H9 (cell line): ENCODE results near the gene MMD2. TPM values are rescaled to one million over a fixed set of nuclear protein-coding genes. Genes with fewer than 3 reads are reported as not detected.

Experiments used
- DNase-seq: peaks from one replicate; pipeline ENCODE4 v3.0.0-alpha.2; 2017
- H2AFZ ChIP-seq: one replicate; pipeline ENCODE4 v1.6.1; 2013; ENCODE audit warnings: mild to moderate bottlenecking, low read length, control low read depth, moderate library complexity
- H2AK5ac ChIP-seq: 2 replicates; pipeline ENCODE4 v1.6.1; 2013; ENCODE audit warnings: low read length, control low read depth, mixed read lengths; ENCODE audit not compliant: insufficient read length
- H2BK120ac ChIP-seq: one replicate; pipeline ENCODE4 v1.6.1; 2013; ENCODE audit warnings: low read depth, mild to moderate bottlenecking, low read length, control low read depth, inconsistent platforms; ENCODE audit not compliant: poor library complexity, severe bottlenecking
- H2BK12ac ChIP-seq: 2 replicates; pipeline ENCODE4 v1.6.1; 2013; ENCODE audit warnings: low read length, control low read depth, mixed read lengths, low read depth; ENCODE audit not compliant: insufficient read length
- H2BK15ac ChIP-seq: 2 replicates; pipeline ENCODE4 v1.6.1; 2013; ENCODE audit warnings: low read depth, low read length, control low read depth
- H2BK20ac ChIP-seq: one replicate; pipeline ENCODE4 v1.6.1; 2013; ENCODE audit warnings: low read depth, mild to moderate bottlenecking, low read length, control low read depth, inconsistent platforms; ENCODE audit not compliant: poor library complexity, severe bottlenecking
- H2BK5ac ChIP-seq: 2 replicates; pipeline ENCODE4 v1.6.1; 2013; ENCODE audit warnings: low read length, control low read depth, mixed read lengths; ENCODE audit not compliant: insufficient read length
- H3K14ac ChIP-seq: 2 replicates; pipeline ENCODE4 v1.6.1; 2013; ENCODE audit warnings: low read length, control low read depth; ENCODE audit not compliant: insufficient read depth
- H3K18ac ChIP-seq: 2 replicates; pipeline ENCODE4 v1.6.1; 2013; ENCODE audit warnings: low read depth, mild to moderate bottlenecking, mixed read lengths, low read length, control low read depth; ENCODE audit not compliant: insufficient read length
- H3K23ac ChIP-seq: 2 replicates; pipeline ENCODE4 v1.6.1; 2013; ENCODE audit warnings: low read length, control low read depth, mixed read lengths, low read depth; ENCODE audit not compliant: insufficient read length
- H3K23me2 ChIP-seq: 2 replicates; pipeline ENCODE4 v1.6.1; 2013; ENCODE audit warnings: low read depth, mild to moderate bottlenecking, mixed read lengths, low read length, control low read depth; ENCODE audit not compliant: insufficient read length, poor library complexity, severe bottlenecking
- H3K27ac ChIP-seq: 2 replicates; pipeline ENCODE4 v1.5.1; 2013; ENCODE audit warnings: low read length, control low read depth, mixed read lengths, low read depth; ENCODE audit not compliant: insufficient read length
- H3K27me3 ChIP-seq: 2 replicates; pipeline ENCODE4 v1.6.1; 2013; ENCODE audit warnings: low read length, control low read depth, inconsistent platforms; ENCODE audit not compliant: insufficient read depth
- H3K4ac ChIP-seq: 2 replicates; pipeline ENCODE4 v1.6.1; 2013; ENCODE audit warnings: low read depth, mild to moderate bottlenecking, control low read depth, inconsistent platforms, low read length, moderate library complexity
- H3K4me1 ChIP-seq: 2 replicates; pipeline ENCODE4 v1.6.1; 2013; ENCODE audit warnings: low read length, control low read depth, inconsistent platforms; ENCODE audit not compliant: insufficient read depth
- H3K4me2 ChIP-seq: 2 replicates; pipeline ENCODE4 v1.6.1; 2013; ENCODE audit warnings: low read length, control low read depth, mixed read lengths; ENCODE audit not compliant: insufficient read length, insufficient read depth
- H3K56ac ChIP-seq: 2 replicates; pipeline ENCODE4 v1.6.1; 2013; ENCODE audit warnings: low read depth, mild to moderate bottlenecking, mixed read lengths, low read length, control low read depth; ENCODE audit not compliant: insufficient read length
- H3K79me1 ChIP-seq: 2 replicates; pipeline ENCODE4 v1.6.1; 2013; ENCODE audit warnings: low read depth, mild to moderate bottlenecking, moderate library complexity, low read length, control low read depth, inconsistent platforms; ENCODE audit not compliant: insufficient read depth, poor library complexity, severe bottlenecking
- H3K79me2 ChIP-seq: 2 replicates; pipeline ENCODE4 v1.6.1; 2013; ENCODE audit warnings: low read length, control low read depth, inconsistent platforms; ENCODE audit not compliant: insufficient read depth
- H3K9ac ChIP-seq: 2 replicates; pipeline ENCODE4 v1.6.1; 2013; ENCODE audit warnings: low read length, control low read depth, mixed read lengths; ENCODE audit not compliant: insufficient read length; ENCODE audit errors: extremely low read depth
- H3K9me3 ChIP-seq: one replicate; pipeline ENCODE4 v1.6.1; 2013; ENCODE audit warnings: low read depth, low read length, inconsistent platforms; ENCODE audit not compliant: control insufficient read depth
- H3T11ph ChIP-seq: one replicate; pipeline ENCODE4 v1.6.1; 2013; ENCODE audit warnings: mild to moderate bottlenecking, low read length, control low read depth, inconsistent platforms
- H4K20me1 ChIP-seq: one replicate; pipeline ENCODE4 v1.6.1; 2013; ENCODE audit not compliant: control insufficient read depth, insufficient read length, insufficient read depth
- H4K5ac ChIP-seq: 2 replicates; pipeline ENCODE4 v1.6.1; 2013; ENCODE audit warnings: low read depth, mild to moderate bottlenecking, mixed read lengths, low read length, control low read depth; ENCODE audit not compliant: insufficient read length
- H4K8ac ChIP-seq: replicated peaks from 2 replicates; pipeline ENCODE4 v1.6.1; 2013; ENCODE audit warnings: low read length, control low read depth, mixed read lengths, low read depth; ENCODE audit not compliant: insufficient read length
- H4K91ac ChIP-seq: 2 replicates; pipeline ENCODE4 v1.6.1; 2013; ENCODE audit warnings: low read depth, mild to moderate bottlenecking, moderate library complexity, mixed read lengths, low read length, control low read depth; ENCODE audit not compliant: insufficient read length
- H3K27ac Mint-ChIP-seq, 3 experiments: 2 replicates in 2 of 3; 3 replicates in 1 of 3; pipeline ENCODE4 v1.8.0; 2020 to 2021; ENCODE audit warnings: mixed read lengths in 3 of 3, mild to moderate bottlenecking in 1 of 3, moderate library complexity in 1 of 3
- H3K27me3 Mint-ChIP-seq: 2 replicates; pipeline ENCODE4 v1.8.0; 2021; ENCODE audit warnings: low read depth, mild to moderate bottlenecking, moderate library complexity, mixed read lengths
- H3K36me3 Mint-ChIP-seq, 3 experiments: 2 replicates in 2 of 3; 3 replicates in 1 of 3; pipeline ENCODE4 v1.8.0; 2020 to 2021; ENCODE audit warnings: low read depth in 3 of 3, mixed read lengths in 3 of 3; ENCODE audit not compliant: insufficient read depth in 1 of 3
- H3K4me1 Mint-ChIP-seq, 2 experiments: 2 replicates each; pipeline ENCODE4 v1.8.0; 2020; ENCODE audit warnings: mixed read lengths in 2 of 2
- H3K4me3 Mint-ChIP-seq, 2 experiments: 2 replicates in 1 of 2; 3 replicates in 1 of 2; pipeline ENCODE4 v1.8.0; 2020 to 2021; ENCODE audit warnings: mild to moderate bottlenecking in 2 of 2, mixed read lengths in 2 of 2, moderate library complexity in 1 of 2
- H3K9me3 Mint-ChIP-seq, 2 experiments: 2 replicates in 1 of 2; 3 replicates in 1 of 2; pipeline ENCODE4 v1.8.0; 2020; ENCODE audit warnings: mild to moderate bottlenecking in 2 of 2, mixed read lengths in 2 of 2, moderate library complexity in 1 of 2
- WGBS: extraction: QIAGEN DNeasy Blood & Tissue Kit; methylation state at CpG from one replicate; pipeline ENCODE4 v1.1.7; 2013; ENCODE audit warnings: missing lambda C conversion rate, low lambda C conversion rate, mixed read lengths; ENCODE audit not compliant: insufficient read length; ENCODE audit errors: extremely low coverage; 5-methylcytosine and 5-hydroxymethylcytosine counted together
- total RNA-seq: library from RNA; stranded (reverse); gene quantifications from 2 replicates; pipeline ENCODE4 v1.2.1, GENCODE V29; 2021
- TF ChIP-seq, protein P1 (sequence below): fragments of 200-600 bp; sonication (generic); conservative IDR thresholded peaks from 3 replicates; pipeline ENCODE4 v1.8.0; 2021; ENCODE audit warnings: antibody characterized with exemption, mild to moderate bottlenecking

Gene MMD2
- total RNA-seq, 1 experiment from 2014 or later = 0.20 TPM

DNA sequence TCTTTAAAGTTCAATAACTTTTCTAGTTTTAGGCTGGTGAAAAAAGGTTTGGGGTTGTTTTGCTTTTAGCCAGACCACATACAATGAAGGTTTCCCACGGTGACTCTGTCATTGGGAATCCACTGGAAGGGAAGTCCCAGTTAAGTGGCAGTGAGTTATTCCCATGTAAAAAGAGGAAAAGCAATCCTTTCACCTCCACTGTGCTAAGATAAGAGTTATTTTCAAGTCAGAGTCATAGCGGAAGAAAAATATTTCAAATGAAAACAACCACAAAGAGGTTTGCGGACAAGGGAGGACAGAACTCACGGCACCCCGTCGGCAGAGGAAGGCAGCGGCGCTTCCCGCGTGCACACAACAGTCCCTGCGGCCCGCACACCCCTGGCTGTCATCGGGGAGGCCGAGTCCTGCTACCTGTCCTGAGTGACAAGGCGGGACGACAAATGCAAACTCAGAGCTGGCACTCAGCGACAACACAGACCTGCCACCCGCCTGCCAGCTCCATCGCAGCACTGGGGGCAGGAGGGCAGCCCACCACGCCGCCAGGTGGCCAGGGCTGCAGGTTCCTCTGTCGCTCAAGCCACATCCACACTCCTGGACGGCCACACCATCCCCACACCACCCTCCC, 87.8 kb downstream of the MMD2 start:
- no peaks in the 10 kb centered on the region for H3K79me2 ChIP-seq
- H4K5ac ChIP-seq = no peak overlapping the region
- H3K9ac ChIP-seq = no peak overlapping the region
- H3K23ac ChIP-seq = no peak overlapping the region
- no peak overlapping the region for H2BK5ac ChIP-seq
- no peaks in the 10 kb centered on the region for H4K20me1 ChIP-seq
- H3K79me1 ChIP-seq = no peaks in the 10 kb centered on the region
- H3K4me1 ChIP-seq = no peaks in the 10 kb centered on the region
- no peaks in the 10 kb centered on the region for H3K23me2 ChIP-seq
- peak overlapping the region; percentile 39; the same call in 1 of the 2 replicates for H3K14ac ChIP-seq
- no peaks in the 10 kb centered on the region for H3K9me3 ChIP-seq
- Mint-ChIP-seq H3K27me3 (no peaks in the 10 kb centered on the region), H3K4me3 (no peak overlapping the region), H3K4me1 (peaks cover 9 to 20% of the 10 kb centered on the region in 2 experiments), H3K36me3 (peaks cover 0 to 1% (median 0%) of the 10 kb centered on the region in 3 experiments; a peak in 2 of 7 replicates), H3K27ac (no peak overlapping the region), H3K9me3 (peaks cover 2% of the 10 kb centered on the region in 2 experiments; a peak in 1 of 5 replicates)
- no peak overlapping the region for H2AK5ac ChIP-seq
- H3K4me2 ChIP-seq = no peak overlapping the region
- H4K8ac ChIP-seq = no peak overlapping the region
- no peak overlapping the region for H2BK15ac ChIP-seq
- no peak overlapping the region for H2BK20ac ChIP-seq
- no peak overlapping the region for H3K18ac ChIP-seq
- no peaks in the 10 kb centered on the region for H3K27me3 ChIP-seq
- TF ChIP-seq, protein P1, sequence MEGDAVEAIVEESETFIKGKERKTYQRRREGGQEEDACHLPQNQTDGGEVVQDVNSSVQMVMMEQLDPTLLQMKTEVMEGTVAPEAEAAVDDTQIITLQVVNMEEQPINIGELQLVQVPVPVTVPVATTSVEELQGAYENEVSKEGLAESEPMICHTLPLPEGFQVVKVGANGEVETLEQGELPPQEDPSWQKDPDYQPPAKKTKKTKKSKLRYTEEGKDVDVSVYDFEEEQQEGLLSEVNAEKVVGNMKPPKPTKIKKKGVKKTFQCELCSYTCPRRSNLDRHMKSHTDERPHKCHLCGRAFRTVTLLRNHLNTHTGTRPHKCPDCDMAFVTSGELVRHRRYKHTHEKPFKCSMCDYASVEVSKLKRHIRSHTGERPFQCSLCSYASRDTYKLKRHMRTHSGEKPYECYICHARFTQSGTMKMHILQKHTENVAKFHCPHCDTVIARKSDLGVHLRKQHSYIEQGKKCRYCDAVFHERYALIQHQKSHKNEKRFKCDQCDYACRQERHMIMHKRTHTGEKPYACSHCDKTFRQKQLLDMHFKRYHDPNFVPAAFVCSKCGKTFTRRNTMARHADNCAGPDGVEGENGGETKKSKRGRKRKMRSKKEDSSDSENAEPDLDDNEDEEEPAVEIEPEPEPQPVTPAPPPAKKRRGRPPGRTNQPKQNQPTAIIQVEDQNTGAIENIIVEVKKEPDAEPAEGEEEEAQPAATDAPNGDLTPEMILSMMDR = no peak
- no peak overlapping the region for H4K91ac ChIP-seq
- H2BK12ac ChIP-seq = no peak overlapping the region
- no peak overlapping the region for H3T11ph ChIP-seq
- H3K56ac ChIP-seq = no peak overlapping the region
- no peak for DNase-seq
- H3K27ac ChIP-seq = no peak overlapping the region
- no peak overlapping the region for H2BK120ac ChIP-seq
- no CpG with 5 or more reads among the region's 23 CpGs for WGBS
- H2AFZ ChIP-seq = no peak overlapping the region
- no peak overlapping the region for H3K4ac ChIP-seq
